Dedifferentiated amniotic fluid mesenchymal stem cell (primary cell): ENCODE data around the gene STAC.

Experiments
- DNase-seq: peaks from one replicate; pipeline ENCODE4 v3.0.0-alpha.2; 2016; ENCODE audit errors: extremely low spot score

The STAC gene, protein sequence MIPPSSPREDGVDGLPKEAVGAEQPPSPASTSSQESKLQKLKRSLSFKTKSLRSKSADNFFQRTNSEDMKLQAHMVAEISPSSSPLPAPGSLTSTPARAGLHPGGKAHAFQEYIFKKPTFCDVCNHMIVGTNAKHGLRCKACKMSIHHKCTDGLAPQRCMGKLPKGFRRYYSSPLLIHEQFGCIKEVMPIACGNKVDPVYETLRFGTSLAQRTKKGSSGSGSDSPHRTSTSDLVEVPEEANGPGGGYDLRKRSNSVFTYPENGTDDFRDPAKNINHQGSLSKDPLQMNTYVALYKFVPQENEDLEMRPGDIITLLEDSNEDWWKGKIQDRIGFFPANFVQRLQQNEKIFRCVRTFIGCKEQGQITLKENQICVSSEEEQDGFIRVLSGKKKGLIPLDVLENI

DNA sequence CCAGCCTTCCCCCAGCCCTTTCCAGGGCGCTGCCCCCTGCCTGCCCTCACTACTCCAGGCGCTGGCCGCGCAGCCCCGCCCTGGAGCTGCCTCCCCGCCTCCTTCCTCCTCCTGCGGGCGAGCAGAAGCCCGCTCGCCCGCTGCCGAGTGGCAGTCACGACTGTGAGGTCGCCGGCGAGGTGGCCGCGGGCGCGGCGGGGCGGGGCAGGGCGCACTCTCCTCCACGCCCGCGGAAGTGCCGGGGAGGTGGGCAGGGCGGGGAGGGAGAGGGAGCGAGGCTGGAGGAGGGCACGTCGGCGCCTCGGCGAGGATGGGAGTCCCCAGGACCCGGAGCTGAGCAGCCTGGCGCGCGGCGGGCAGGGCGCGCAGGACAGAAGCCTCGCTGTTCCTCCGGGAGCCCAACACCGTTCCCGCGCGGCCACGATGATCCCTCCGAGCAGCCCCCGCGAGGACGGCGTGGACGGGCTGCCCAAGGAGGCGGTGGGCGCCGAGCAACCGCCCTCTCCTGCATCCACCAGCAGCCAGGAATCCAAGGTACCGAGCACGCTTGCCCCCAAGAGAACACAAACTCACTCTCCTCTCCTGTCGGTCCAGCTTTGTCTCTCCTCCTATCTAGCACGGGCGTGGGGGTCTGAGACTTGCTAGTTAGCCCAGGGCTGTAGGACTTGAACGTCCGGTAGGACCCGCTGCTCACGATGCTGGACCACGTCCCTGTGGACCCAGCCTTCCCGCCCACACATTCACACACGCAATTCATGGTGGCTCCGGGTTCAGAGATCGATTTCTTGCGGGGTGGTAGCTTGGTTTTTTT, at the start of gene STAC:
STAC (plus strand) TSS at position 284 of the 811 bp plus-strand sequence; CDS start at position 424, 140 bp downstream.
- DNase-seq, result no peak

DNA sequence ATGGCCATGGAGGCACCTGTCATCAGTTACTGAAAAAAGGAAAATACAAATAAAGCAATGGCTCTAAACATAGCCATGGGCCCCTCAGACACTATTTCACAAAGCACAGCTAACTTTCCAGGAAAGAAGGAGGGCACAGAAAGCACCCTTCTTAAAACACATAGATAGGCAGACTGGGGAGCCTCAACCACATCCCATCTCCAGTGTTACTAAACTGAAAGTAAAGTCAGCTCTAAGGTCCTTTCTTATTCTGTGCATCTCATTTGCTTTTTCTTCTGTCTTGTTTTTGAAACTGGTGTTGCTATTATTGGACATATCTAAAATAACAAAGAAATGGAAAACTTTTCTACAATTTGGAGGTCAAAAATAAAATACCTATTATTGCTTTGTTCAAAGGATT, 48.2 kb upstream of the STAC start:
- no peak for DNase-seq

DNA sequence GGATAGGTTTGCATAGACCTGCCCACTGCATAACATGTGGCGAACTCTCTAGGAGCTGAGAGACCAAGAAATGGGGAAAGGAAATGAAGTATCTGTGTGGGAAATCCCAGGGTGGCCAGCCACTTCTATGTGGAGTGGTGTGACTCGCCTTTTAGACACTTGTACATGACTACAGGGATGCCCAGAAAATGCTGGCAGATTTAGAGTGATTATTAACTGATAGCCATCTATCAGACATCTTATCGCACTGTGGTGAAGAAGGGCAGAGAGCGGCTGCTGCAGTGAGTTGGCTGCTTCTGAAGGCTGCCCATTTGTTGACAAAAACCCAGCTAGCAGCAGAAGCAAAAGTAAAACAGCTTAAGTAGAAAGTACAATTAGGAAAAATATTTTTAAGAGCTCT, 18.1 kb upstream of the STAC start:
- no peak for DNase-seq

DNA sequence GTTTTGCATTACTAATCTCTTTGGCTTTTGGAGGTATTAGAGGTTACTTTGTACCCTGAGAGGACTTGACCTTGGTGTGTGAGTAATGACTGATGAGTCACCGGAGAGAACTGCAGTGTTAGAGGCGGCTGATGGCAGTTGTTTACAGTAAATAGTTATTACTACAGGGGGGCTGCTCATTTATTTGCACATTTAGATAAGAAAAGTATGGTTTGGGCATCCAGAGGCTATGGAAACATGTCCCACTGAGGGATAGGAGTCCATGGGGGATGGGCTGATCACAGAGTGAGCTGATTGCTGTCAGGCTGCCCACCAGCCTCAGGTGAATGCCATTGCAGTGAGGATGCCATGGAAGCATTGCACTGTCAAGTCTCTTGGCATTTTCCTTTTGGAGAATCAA, 17.3 kb upstream of the STAC start:
- no peak for DNase-seq

DNA sequence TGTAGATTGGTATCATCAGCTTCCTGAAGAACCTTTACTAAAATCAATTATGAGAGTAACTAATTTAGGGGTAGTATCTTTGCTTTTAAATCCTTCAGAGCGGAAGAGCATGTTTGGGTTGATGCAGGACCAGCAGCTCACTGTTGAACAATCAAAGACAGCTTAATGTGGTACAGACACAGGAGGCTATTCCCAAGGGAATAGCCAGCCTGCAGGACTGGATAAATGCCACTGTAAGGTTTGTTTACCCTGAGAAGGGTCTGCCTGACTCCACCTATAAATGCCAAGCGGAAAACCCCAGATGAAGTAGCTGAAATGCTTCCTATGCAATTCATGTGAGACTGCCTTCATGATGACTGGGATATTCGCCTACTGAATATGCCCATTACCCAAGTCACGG, 16.0 kb upstream of the STAC start:
- DNase-seq, result no peak

DNA sequence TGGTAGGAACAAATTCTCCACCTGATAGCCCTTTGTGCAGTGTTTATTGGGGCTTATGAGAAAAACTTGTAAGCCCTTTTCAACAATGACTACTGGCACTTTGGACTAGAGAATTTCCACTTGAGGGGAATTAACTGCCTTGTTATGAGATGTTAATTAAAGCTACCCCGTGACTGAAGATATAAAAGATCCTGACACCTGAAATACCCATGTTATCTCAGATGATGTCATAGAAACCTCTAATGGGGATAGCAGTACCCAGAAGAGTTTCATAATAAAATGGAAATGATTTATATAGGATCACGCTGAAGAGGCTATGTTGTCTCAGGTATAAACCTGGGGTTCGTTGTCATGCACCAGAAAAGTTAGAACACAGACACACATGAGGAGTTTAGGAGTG, 14.5 kb upstream of the STAC start:
- no peak for DNase-seq

DNA sequence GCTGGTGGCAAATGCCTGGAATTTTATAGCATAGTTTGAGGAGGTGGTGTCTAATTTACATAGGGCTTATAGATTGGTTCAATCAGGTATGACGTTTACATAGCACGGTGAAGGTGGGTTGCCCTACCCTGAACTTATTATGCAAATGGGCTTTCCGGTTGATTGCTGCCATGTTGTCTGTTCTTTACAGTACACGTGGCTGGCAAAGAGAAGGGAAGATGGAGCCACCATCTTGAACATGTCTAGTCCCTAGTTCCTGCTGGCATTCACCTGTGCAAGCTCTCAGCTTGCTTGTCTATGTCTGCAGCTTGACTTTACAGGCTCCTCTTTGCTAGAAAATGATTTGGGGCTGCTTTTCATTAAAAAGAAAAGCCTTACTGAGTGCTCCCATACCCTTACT, 14.0 kb upstream of the STAC start:
- no peak for DNase-seq

DNA sequence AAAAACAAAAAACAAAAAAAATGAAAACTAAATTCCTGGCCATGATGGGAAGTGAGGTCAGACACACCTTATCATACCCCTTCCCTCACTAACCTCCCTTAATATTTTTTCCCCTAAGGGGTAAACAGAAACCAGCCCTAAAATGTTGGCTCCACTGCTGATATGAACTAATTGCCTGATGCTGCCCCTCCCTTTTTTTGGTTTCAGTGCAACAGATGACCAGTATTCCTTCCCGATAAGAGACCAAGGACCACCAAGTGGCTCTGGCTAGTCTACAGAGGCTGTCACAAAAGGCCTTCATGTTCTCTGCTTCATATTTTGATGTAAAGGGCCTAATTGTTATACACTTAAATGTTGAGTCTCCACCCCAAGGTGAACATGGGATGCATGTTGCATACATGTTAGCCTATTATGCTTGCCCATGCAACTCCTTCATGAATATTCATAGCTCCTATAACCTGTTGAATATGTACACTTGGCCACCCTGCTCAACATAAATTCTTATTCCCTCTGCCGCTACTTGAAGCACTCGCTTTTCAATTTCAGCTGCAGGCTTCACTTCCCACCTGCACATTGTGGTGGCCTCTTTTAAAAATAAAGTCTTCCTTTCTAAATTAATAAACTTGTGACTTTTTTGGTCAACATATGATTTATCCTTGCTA, 12.3 kb upstream of the STAC start:
- DNase-seq, result no peak

DNA sequence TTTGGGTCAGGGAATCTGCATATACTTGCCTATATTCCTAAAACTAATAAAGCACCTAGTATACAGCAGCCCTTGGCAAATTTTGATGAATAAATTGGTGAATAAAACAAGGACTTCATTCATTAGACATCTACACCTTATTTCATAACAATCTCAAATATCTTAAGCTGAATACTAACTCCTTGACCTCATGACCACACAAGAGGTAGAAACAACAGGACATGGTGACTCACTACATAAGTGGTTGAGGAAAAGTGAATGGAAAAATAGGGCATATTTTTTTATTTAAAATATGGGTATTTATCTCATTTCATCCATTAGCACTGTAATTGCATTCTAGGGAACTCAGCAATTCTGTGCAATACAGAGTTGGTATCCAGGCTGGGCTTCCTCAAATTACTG, 7.8 kb upstream of the STAC start:
- no peak for DNase-seq

DNA sequence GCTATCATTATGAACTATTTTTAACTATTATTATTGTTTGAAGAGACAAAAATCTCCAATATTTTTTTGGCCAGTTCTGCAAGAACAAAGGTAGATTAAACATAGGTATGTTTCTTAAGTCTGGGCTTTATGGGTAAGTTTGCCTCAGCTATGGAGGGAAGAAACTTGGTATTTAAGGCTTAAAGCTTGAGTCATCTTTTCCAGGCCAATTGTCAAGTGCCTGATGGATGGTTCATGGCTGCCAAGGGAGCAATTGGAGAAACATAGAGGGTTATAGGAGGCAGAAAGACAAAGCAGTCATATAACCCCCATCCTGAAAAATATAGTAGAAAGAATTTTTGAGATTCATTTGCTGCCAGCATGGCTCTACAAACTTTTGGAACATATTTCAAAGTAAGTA, 7.2 kb upstream of the STAC start:
- DNase-seq, result no peak

DNA sequence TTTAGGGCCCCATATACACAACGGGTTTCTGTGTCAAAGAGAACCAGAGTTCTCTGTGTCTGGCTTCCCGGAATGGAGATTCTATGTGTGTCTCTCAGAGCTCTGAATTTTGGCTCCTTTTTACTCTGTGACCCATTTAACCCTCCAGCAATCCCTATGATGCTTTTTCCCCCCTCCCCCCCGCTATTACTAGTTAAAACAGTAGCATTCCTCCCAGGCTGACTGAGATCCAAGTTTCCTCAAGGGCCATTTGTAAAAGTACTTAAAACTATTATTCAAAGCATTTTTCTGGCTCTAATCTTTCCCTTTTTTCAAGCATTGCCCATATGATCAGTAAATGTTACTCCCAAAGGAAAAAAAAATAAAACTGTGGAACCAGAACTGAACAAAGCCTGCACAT, 6.6 kb upstream of the STAC start:
- DNase-seq, result no peak

DNA sequence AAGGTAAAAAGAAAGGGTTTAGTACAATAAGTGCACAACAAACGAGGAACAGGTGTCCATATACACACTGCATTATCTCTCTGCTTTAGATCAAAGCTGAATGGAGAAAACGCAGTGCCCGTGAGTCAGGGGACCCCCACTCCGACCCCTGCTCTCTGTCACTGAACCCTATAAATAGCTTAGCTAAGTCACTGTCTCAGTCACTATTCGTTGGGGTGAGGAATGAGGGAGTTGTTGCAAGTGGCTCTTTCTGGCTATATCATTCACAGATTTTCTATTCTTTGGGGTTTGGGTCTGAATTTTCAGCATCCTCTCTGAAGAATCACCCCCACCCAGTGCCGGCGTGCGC, 458 bp upstream of the STAC start:
- no peak for DNase-seq

DNA sequence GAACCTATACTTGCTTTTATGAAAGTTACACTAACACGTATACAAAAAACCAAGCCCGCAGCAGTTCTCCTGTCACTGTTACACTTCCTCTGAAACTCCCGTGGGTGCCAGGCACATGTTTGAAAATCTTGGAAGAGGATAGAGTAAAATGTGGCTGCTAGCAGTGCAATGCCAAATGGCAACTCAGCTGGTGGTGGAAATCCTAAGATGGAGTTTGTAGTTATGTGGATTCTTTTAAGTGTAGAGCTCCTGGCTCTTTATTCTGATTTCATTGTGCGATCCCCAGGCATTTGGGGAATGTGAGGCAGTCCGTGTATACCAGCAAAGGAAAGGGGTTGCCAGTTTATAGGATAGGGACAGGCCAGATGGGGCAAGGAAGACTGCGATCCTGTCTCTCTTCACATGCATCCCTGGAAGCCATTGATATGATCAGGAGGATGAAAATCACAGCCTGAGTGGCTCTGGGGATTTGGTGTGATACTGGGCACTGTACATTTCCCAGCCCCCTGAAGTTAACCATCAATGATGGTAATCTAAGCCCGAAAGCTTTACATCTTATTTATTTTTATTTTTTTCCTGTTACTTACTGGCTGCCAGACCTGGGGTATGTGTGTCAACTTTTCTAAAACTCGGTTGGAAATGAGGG, 1.1 kb downstream of the STAC start:
- DNase-seq, result no peak

DNA sequence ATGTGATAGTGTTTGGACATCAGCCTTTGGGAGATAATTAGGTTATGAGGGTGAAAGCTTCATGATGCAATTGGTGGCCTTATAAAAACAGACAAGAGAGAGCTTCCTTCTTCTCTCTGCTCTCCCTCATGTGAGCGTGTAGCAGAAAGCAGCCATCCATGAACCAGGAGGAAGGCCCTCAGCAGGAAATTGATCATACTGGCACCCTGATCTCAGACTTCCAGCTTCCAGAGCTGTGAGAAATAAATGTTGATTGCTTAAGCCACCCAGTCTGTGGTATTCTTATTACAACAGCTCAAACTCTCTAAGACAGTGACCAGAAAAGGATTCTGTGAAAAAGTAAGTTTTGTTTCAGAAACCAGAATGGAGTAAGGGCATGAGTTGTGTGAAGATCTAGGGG, 13.3 kb downstream of the STAC start:
- no peak for DNase-seq

DNA sequence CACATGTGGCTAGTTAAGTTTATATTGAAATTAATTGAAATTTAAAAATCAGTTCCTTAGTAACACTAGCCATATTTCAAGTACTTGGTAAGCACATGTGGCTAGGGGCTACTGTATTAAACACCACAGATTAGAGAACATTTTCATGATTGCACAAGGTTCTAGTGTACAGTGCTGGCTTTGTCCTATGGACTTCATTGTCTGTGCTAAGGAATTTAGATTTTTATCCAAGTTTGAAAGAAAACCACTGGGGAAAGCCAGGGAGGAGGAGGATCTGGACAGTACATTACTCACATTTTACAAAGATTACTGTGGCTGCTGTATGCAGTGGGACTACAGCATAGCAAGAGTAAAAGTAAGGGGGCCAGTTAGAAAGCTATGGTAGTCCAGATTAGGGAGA, 13.9 kb downstream of the STAC start:
- no peak for DNase-seq

DNA sequence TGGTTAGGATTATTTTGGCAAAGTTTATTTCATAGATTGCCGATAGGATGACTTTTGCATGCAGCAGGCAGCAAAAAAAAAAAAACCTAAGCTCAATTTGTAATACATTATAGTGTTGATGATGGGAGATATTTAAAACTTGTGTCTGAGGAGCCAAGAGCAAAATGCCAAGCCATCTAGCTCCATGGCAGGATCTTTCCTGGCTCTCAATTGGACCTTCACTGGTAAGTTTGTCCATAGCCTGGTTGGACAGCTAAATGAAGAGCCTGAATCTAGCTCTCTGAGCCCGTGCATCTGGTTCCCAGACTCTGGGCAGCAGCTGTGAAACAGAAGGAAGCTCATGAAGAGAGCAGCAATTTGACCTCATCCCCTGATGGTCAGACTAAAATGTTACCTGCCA, 17.5 kb downstream of the STAC start:
- DNase-seq, result no peak

DNA sequence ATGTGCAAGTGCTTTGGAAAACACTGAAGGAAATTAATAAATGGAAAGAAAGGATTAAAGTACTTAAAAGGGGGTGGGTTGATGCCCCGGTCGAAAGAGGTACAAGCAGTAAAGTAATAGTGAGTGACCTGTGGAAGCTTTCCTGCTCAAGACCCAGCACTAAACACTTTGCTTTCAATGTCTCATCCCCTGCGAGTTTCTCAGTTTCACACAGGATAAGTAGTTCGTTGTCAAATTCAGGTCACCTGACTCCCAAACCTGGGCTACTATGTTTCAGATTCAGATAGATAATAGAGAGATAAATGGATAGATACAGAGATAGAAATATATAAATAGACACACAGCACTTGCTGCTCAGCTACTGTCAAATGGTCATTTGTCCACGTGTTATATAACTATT, 19.6 kb downstream of the STAC start:
- no peak for DNase-seq

DNA sequence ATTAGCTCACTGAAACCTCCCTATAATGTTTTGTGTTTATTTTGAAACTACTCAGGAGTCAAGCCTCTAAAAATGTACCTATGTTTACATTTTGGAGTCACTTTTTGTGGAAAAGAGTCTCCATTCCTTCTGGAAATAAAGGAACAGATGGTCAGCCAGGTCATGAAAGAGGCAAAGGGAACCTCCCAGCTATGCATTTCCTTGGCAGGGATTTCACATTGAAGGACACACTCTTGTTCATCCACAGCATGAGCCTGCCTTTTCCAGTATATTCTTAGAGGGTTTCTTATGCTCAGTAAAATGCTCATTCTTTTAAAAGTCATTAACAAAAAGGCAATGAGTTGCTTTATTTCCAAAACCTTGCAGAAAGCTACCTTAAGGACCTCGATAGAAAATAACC, 20.8 kb downstream of the STAC start:
- no peak for DNase-seq

DNA sequence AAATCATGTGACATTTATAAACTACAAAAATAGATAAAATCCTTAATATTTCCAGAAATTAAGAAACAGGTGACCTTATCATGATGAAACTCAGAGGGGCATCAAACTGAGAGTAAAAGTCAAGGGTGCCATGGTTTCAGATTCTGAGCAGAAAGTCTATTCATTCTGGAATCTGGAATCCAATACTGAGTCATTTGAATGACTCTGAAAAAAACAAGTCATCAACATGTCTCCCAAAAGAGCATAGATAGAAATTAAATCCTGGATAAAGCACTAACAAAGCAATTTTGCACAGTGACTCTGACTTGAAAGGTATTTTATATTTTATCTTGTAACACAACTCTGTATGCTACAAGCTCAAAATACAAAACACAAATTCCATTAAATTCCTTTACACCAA, 23.4 kb downstream of the STAC start:
- DNase-seq, result no peak

DNA sequence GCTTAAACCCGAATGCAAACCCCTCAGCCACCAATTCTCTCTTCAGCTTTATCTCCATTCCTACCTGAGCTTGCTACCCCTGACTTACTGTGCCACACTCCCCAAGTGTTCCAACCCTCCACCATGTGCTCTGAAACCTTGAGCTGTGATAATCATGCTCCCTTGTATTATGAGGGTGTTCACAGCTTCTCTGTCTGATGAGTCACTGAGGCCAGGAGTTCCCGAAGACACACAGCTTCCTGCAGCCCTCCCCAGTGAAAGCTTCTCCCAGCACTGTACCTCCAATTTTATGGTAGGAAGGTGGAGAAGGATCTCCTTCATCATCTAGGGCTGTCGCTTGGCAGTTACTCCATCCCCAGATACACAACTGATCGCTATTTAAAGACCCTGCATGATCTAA, 24.9 kb downstream of the STAC start:
- DNase-seq, result no peak

DNA sequence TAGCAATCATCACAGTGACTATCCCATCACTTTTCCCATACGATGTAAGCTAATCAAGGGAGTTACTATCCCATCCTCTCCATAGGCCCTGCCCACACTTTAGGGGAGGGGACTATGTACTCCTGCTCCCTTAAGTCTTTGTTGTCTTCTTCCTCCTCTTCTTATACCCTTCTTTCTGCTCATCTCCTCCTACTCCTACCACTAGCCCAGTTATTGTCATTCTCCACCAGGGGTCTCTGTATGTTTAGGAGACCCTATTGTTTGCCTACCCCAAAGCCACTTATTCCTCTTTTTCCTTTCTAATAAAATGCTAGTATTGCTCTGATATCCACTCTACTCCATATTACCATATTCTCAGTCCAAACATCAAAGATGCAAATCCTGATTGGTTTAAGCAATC, 27.8 kb downstream of the STAC start:
- no peak for DNase-seq

DNA sequence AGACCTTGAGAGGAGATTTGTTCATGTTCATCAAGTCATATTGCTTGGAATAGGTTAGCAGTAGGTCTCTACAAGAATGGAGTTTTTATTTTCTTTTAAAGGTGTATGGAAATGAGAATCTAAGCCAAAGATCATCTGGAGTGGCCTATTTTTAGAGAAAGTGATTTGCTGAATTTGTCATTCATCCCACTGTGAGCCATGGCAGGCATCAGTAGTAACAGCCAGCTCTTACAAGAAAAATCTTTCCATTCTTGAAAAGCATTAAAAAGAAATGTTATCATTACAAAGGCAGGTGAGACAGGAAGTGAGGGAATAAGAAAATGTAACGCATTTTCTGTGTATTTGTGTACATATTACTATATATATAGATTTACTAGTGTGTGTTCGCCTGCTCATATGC, 29.6 kb downstream of the STAC start:
- no peak for DNase-seq
